ENCODE results near the gene NCAPH2. TPM values are rescaled to one million over a fixed set of nuclear protein-coding genes. Genes with fewer than 3 reads are reported as not detected.

Gene NCAPH2
- total and polyA plus RNA-seq, 2 of the 8 experiments (the other 6 are each of a cell fraction or from before 2014, with no cell fraction given), result 62.2 to 81.6 TPM

DNA sequence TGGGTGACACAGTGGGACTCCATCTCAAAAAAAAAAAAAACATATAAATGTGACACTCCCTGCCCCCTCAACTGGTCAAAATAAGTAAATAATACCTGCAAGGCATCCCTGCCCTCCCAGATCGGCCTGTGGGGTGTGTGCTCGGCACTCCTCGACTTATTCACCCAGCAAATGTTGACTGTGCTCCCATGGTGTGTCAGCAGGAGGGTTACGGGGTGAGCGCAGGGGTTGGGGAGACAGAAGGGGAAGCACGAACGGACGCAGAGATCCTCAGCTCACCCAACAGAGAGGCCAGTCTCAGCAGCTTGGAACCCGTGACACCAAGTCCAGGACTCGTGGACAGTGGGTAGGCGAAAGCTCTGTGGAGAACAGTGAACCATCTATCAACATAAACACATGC, 28.3 kb upstream of the NCAPH2 start (continued):
- TF ChIP-seq, protein P1, sequence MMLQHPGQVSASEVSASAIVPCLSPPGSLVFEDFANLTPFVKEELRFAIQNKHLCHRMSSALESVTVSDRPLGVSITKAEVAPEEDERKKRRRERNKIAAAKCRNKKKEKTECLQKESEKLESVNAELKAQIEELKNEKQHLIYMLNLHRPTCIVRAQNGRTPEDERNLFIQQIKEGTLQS (IDR thresholded peaks at IDR 0.05; ENCODE audit: insufficient read depth, low read depth, low read length), result no peak
- TF ChIP-seq POLR2A (IDR thresholded peaks at IDR 0.05; ENCODE audit: control extremely low read depth in 1 of 2, low read depth in 2 of 2, low read length in 2 of 2), result no peak
- TF ChIP-seq RBBP5 (IDR thresholded peaks at IDR 0.05; ENCODE audit: borderline replicate concordance, low read depth, low read length), result no peak
- TF ChIP-seq, protein P2, sequence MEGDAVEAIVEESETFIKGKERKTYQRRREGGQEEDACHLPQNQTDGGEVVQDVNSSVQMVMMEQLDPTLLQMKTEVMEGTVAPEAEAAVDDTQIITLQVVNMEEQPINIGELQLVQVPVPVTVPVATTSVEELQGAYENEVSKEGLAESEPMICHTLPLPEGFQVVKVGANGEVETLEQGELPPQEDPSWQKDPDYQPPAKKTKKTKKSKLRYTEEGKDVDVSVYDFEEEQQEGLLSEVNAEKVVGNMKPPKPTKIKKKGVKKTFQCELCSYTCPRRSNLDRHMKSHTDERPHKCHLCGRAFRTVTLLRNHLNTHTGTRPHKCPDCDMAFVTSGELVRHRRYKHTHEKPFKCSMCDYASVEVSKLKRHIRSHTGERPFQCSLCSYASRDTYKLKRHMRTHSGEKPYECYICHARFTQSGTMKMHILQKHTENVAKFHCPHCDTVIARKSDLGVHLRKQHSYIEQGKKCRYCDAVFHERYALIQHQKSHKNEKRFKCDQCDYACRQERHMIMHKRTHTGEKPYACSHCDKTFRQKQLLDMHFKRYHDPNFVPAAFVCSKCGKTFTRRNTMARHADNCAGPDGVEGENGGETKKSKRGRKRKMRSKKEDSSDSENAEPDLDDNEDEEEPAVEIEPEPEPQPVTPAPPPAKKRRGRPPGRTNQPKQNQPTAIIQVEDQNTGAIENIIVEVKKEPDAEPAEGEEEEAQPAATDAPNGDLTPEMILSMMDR (IDR thresholded peaks at IDR 0.05; ENCODE audit: control extremely low read depth in 1 of 3, insufficient read depth in 1 of 3, low read depth in 1 of 3, low read length in 3 of 3), result no peak
- TF ChIP-seq TCF12 (IDR thresholded peaks at IDR 0.05; ENCODE audit: low read depth, low read length), result no peak
- TF ChIP-seq JUN (IDR thresholded peaks at IDR 0.05; ENCODE audit: low read depth, low read length), result no peak
- no peak for TF ChIP-seq SIN3A (conservative IDR thresholded peaks at IDR 0.05 in 1 of 2, IDR thresholded peaks at IDR 0.05 in 1 of 2; ENCODE audit: low read depth in 1 of 2, low read length in 2 of 2)
- no peak for TF ChIP-seq FOSL1 (IDR thresholded peaks at IDR 0.05; ENCODE audit: insufficient read depth, low read depth, low read length)
- no peak for TF ChIP-seq RNF2 (IDR thresholded peaks at IDR 0.05; ENCODE audit: borderline replicate concordance, low read depth, low read length, missing control alignments, poor library complexity, severe bottlenecking)
- TF ChIP-seq CHD2 (IDR thresholded peaks at IDR 0.05; ENCODE audit: low read length), result no peak

All from H1 (cell line).